Measurements from ENCODE around the gene CELA2A. TPM values are rescaled to one million over a fixed set of nuclear protein-coding genes. Genes with fewer than 3 reads are reported as not detected.

Gene CELA2A
- total RNA-seq, 2 donors from 2014 or later, result not detected

DNA sequence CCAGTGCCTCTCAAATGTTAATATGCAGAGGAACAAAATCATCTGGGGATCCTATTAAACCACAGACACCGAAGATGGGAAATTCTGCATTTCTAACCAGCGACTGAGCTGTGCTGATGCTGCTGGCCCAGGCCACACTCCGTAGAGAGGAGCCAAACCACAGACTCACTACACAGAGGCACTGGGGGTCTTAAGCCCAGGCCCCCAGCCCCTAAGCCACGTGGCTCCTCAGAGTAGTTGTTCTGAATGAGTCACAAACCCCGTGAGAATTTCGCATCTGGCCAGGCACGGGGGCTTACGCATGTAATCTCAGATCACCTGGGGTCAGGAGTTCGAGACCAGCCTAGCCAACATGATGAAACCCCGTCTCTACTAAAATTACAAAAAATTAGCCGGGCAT is 2.8 kb upstream of the CELA2A start:
- WGBS, 2 experiments (ENCODE audit: insufficient coverage in 1 of 2, insufficient read length in 1 of 2), result 84 to 88% methylated on average over 11 of the region's 11 CpGs
- no peak overlapping the region for H3K9ac ChIP-seq (ENCODE audit: extremely low read depth, low read length, poor library complexity, severe bottlenecking)
- Mint-ChIP-seq H3K4me1 (peaks cover 13% of the 10 kb centered on the region), H3K27me3 (ENCODE audit: insufficient read depth) (no peaks in the 10 kb centered on the region), H3K4me3 (no peak overlapping the region), H3K27ac (no peak overlapping the region), H3K9me3 (peaks cover 5% of the 10 kb centered on the region), H3K36me3 (ENCODE audit: low read depth) (no peaks in the 10 kb centered on the region)
- DNase-seq, result no peak
- no peaks in the 10 kb centered on the region for H3K27me3 ChIP-seq (ENCODE audit: control insufficient read depth, insufficient read depth, low read length, poor library complexity, severe bottlenecking)
- H3K4me1 ChIP-seq (ENCODE audit: control insufficient read depth, insufficient read depth, low read length), result no peaks in the 10 kb centered on the region
- H3K4me3 ChIP-seq (ENCODE audit: low read length), result no peak overlapping the region
- no peaks in the 10 kb centered on the region for H3K36me3 ChIP-seq (ENCODE audit: control insufficient read depth, insufficient read depth, low read length)
- TF ChIP-seq CTCF (conservative IDR thresholded peaks at IDR 0.05), result no peak
- no peak overlapping the region for H3K27ac ChIP-seq (ENCODE audit: low read depth, low read length)
- no peaks in the 10 kb centered on the region for H3K9me3 ChIP-seq (ENCODE audit: control insufficient read depth, low read length)

DNA sequence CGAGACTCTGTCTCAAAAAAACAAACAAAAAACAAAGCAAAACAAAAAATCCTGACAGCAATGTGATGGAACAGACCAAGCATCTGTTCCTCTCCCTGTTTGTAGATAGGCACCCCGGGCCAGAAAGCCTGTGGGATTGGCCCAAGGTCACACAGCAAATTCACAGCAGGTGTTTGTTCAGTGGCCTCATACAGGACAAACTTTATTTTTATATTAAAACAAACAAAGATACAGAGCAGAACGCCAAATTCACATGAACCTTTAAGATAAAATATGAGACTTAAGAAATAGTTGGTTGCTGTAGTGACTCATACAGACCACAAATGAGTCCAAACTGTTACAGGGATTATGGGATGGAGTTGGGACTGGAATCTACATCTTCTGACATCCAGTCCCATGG is 2.3 kb upstream of the CELA2A start:
- Histone ChIP-seq H3K9ac (ENCODE audit: extremely low read depth, low read length, poor library complexity, severe bottlenecking) (no peak overlapping the region), H3K4me3 (ENCODE audit: low read length) (no peak overlapping the region), H3K4me1 (ENCODE audit: control insufficient read depth, insufficient read depth, low read length) (no peaks in the 10 kb centered on the region), H3K9me3 (ENCODE audit: control insufficient read depth, low read length) (no peaks in the 10 kb centered on the region), H3K27ac (ENCODE audit: low read depth, low read length) (no peak overlapping the region), H3K36me3 (ENCODE audit: control insufficient read depth, insufficient read depth, low read length) (no peaks in the 10 kb centered on the region), H3K27me3 (ENCODE audit: control insufficient read depth, insufficient read depth, low read length, poor library complexity, severe bottlenecking) (no peaks in the 10 kb centered on the region)
- Mint-ChIP-seq H3K4me1 (peaks cover 13% of the 10 kb centered on the region), H3K9me3 (peaks cover 5% of the 10 kb centered on the region), H3K36me3 (ENCODE audit: low read depth) (no peaks in the 10 kb centered on the region), H3K27ac (no peak overlapping the region), H3K27me3 (ENCODE audit: insufficient read depth) (no peaks in the 10 kb centered on the region), H3K4me3 (no peak overlapping the region)
- DNase-seq, result no peak
- TF ChIP-seq CTCF (conservative IDR thresholded peaks at IDR 0.05), result no peak
- WGBS, 2 experiments (ENCODE audit: insufficient coverage in 1 of 2, insufficient read length in 1 of 2), result 87% methylated on average over 3 of the region's 3 CpGs; no CpG with 5 or more reads in 1 of the 2 experiments

DNA sequence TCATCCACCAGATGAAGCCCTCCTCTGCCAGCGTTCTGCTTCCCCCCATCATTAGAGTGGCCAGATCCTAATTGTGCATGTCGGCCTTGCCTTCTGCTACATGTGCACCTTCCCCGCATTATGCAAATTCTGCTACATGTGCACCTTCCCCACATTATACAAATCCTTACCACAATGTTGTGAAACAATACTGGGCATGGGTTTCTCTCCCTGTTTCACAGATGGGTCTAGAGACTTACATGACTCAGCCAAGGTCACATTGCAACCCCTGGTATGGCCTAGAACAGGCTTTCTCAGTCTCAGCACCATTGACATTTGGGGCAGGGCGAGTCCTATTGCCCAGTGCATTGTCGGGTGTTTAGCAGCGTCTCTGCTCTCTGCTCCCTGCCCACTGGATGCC is 1.0 kb upstream of the CELA2A start:
- TF ChIP-seq CTCF (conservative IDR thresholded peaks at IDR 0.05), result no peak
- Histone ChIP-seq H3K4me3 (ENCODE audit: low read length) (no peak overlapping the region), H3K27ac (ENCODE audit: low read depth, low read length) (no peak overlapping the region), H3K36me3 (ENCODE audit: control insufficient read depth, insufficient read depth, low read length) (no peaks in the 10 kb centered on the region), H3K4me1 (ENCODE audit: control insufficient read depth, insufficient read depth, low read length) (no peaks in the 10 kb centered on the region), H3K9ac (ENCODE audit: extremely low read depth, low read length, poor library complexity, severe bottlenecking) (no peak overlapping the region), H3K27me3 (ENCODE audit: control insufficient read depth, insufficient read depth, low read length, poor library complexity, severe bottlenecking) (no peaks in the 10 kb centered on the region), H3K9me3 (ENCODE audit: control insufficient read depth, low read length) (no peaks in the 10 kb centered on the region)
- peaks cover 13% of the 10 kb centered on the region for H3K4me1 Mint-ChIP-seq
- no peak overlapping the region for H3K27ac Mint-ChIP-seq
- peaks cover 5% of the 10 kb centered on the region for H3K9me3 Mint-ChIP-seq
- WGBS, 2 experiments (ENCODE audit: insufficient coverage in 1 of 2, insufficient read length in 1 of 2), result 82 to 94% methylated on average over 3 to 6 of the region's 6 CpGs
- DNase-seq, result no peak
- no peaks in the 10 kb centered on the region for H3K36me3 Mint-ChIP-seq (ENCODE audit: low read depth)
- H3K27me3 Mint-ChIP-seq (ENCODE audit: insufficient read depth), result no peaks in the 10 kb centered on the region
- no peak overlapping the region for H3K4me3 Mint-ChIP-seq

All from endodermal cell (in vitro differentiated cells).